HG02623 (cell line): Measurements from ENCODE around the gene ZFPM1.

Experiments used
- ATAC-seq: cut with Tn5 transposase; IDR thresholded peaks from one replicate; pipeline ENCODE4 v1.9.1; 2021; ENCODE audit warnings: moderate library complexity; ENCODE audit not compliant: unreplicated experiment

The ZFPM1 gene

GRCh38 chr16:88433632-88434352 lies 19.3 kb upstream of the ZFPM1 start:
- ATAC-seq: no peak

- no peak for ATAC-seq
Observed at GRCh38 chr16:88434353-88434690, 18.8 kb upstream of the ZFPM1 start.

GRCh38 chr16:88434746-88435145 lies 18.3 kb upstream of the ZFPM1 start:
- no peak for ATAC-seq

- no peak for ATAC-seq
Observed at GRCh38 chr16:88435437-88436355, 17.4 kb upstream of the ZFPM1 start.

- no peak for ATAC-seq
Observed at GRCh38 chr16:88436796-88437195, 16.3 kb upstream of the ZFPM1 start.

GRCh38 chr16:88437367-88437964 lies 15.6 kb upstream of the ZFPM1 start:
- no peak for ATAC-seq

- no peak for ATAC-seq
Observed at GRCh38 chr16:88438084-88438870, 14.8 kb upstream of the ZFPM1 start.

GRCh38 chr16:88439016-88439415 lies 14.1 kb upstream of the ZFPM1 start:
- ATAC-seq: no peak

GRCh38 chr16:88439706-88440105 lies 13.4 kb upstream of the ZFPM1 start:
- ATAC-seq: no peak

- ATAC-seq: no peak
Observed at GRCh38 chr16:88440111-88440510, 13.0 kb upstream of the ZFPM1 start.

- no peak for ATAC-seq
Observed at GRCh38 chr16:88440686-88441405, 12.2 kb upstream of the ZFPM1 start.

GRCh38 chr16:88441460-88441859 lies 11.6 kb upstream of the ZFPM1 start:
- ATAC-seq: no peak

- ATAC-seq: no peak
Observed at GRCh38 chr16:88442383-88442726, 10.7 kb upstream of the ZFPM1 start.

- ATAC-seq: no peak
Observed at GRCh38 chr16:88442727-88443576, 10.1 kb upstream of the ZFPM1 start.

- no peak for ATAC-seq
Observed at GRCh38 chr16:88444826-88445582, 8.1 kb upstream of the ZFPM1 start.

GRCh38 chr16:88445583-88445960 lies 7.5 kb upstream of the ZFPM1 start:
- no peak for ATAC-seq

GRCh38 chr16:88446061-88446460 lies 7.0 kb upstream of the ZFPM1 start:
- ATAC-seq: no peak

- no peak for ATAC-seq
Observed at GRCh38 chr16:88446736-88447135, 6.3 kb upstream of the ZFPM1 start.

GRCh38 chr16:88447881-88448280 lies 5.2 kb upstream of the ZFPM1 start:
- no peak for ATAC-seq
